WTC11 (cell line): Measurements from ENCODE around the gene SYPL2. TPM values are rescaled to one million over a fixed set of nuclear protein-coding genes. Genes with fewer than 3 reads are reported as not detected.
A peak's percentile ranks its signal among the peaks of the same experiment; 100 is the strongest.

Experiments
- ATF6 ChIP-seq: sonication (generic); formaldehyde crosslinking; IDR thresholded peaks from 2 replicates; pipeline ENCODE4 v1.8.1; 2023; ENCODE audit warnings: mild to moderate bottlenecking, missing genetic modification reagents
- CREB1 ChIP-seq: sonication (generic); formaldehyde crosslinking; IDR thresholded peaks from 2 replicates; pipeline ENCODE4 v1.8.0; 2023; ENCODE audit warnings: mild to moderate bottlenecking, missing genetic modification reagents
- ELF4 ChIP-seq: sonication (generic); formaldehyde crosslinking; IDR thresholded peaks from 2 replicates; pipeline ENCODE4 v1.8.1; 2022; ENCODE audit warnings: low read depth, mild to moderate bottlenecking, moderate library complexity, missing genetic modification reagents
- JUN ChIP-seq: sonication (generic); formaldehyde crosslinking; IDR thresholded peaks from 2 replicates; pipeline ENCODE4 v1.8.0; 2023; ENCODE audit warnings: mild to moderate bottlenecking, missing genetic modification reagents
- KAT7 ChIP-seq: sonication (generic); formaldehyde crosslinking; IDR thresholded peaks from 2 replicates; pipeline ENCODE4 v1.8.1; 2023; ENCODE audit warnings: missing genetic modification reagents, mild to moderate bottlenecking, borderline replicate concordance
- NFATC4 ChIP-seq: fragments of 250-450 bp; sonication (Bioruptor Pico); IDR thresholded peaks from 2 replicates; pipeline ENCODE4 v1.9.0; 2021; ENCODE audit warnings: mild to moderate bottlenecking
- NFE2L1 ChIP-seq: sonication (generic); formaldehyde crosslinking; IDR thresholded peaks from 2 replicates; pipeline ENCODE4 v1.8.1; 2023; ENCODE audit warnings: missing genetic modification reagents
- OVOL2 ChIP-seq: fragments of 250-450 bp; sonication (Bioruptor Pico); IDR thresholded peaks from 2 replicates; pipeline ENCODE4 v1.9.0; 2021; ENCODE audit warnings: mild to moderate bottlenecking, borderline replicate concordance
- PRDM15 ChIP-seq: sonication (generic); formaldehyde crosslinking; IDR thresholded peaks from 2 replicates; pipeline ENCODE4 v1.8.0; 2022; ENCODE audit warnings: missing genetic modification reagents
- SMAD3 ChIP-seq: sonication (generic); formaldehyde crosslinking; IDR thresholded peaks from 2 replicates; pipeline ENCODE4 v1.8.0; 2022; ENCODE audit warnings: missing genetic modification reagents, mild to moderate bottlenecking, borderline replicate concordance
- SP1 ChIP-seq: sonication (generic); formaldehyde crosslinking; conservative IDR thresholded peaks from 2 replicates; pipeline ENCODE4 v1.8.1; 2022; ENCODE audit warnings: missing genetic modification reagents
- ZBTB21 ChIP-seq: sonication (generic); formaldehyde crosslinking; IDR thresholded peaks from 2 replicates; pipeline ENCODE4 v1.8.1; 2023; ENCODE audit warnings: mild to moderate bottlenecking, missing genetic modification reagents, borderline replicate concordance
- ZNF138 ChIP-seq: sonication (generic); formaldehyde crosslinking; conservative IDR thresholded peaks from 2 replicates; pipeline ENCODE4 v1.8.1; 2022; ENCODE audit warnings: mild to moderate bottlenecking, moderate library complexity, missing genetic modification reagents
- ZNF263 ChIP-seq: sonication (generic); formaldehyde crosslinking; IDR thresholded peaks from 2 replicates; pipeline ENCODE4 v1.8.1; 2022; ENCODE audit warnings: low read depth, mild to moderate bottlenecking, moderate library complexity, missing genetic modification reagents
- ZNF317 ChIP-seq: sonication (generic); formaldehyde crosslinking; IDR thresholded peaks from 2 replicates; pipeline ENCODE4 v1.8.1; 2023; ENCODE audit warnings: low read depth, mild to moderate bottlenecking, moderate library complexity, missing genetic modification reagents, borderline replicate concordance
- total RNA-seq: library from RNA; stranded (reverse); gene quantifications from 3 replicates; pipeline ENCODE4 v1.2.3, GENCODE V29; 2021
- TF ChIP-seq, protein P1 (sequence below): fragments of 250-450 bp; sonication (Bioruptor Pico); IDR thresholded peaks from 2 replicates; pipeline ENCODE4 v1.8.0; 2021; ENCODE audit warnings: mild to moderate bottlenecking
- TF ChIP-seq, protein P2 (sequence below): sonication (generic); formaldehyde crosslinking; IDR thresholded peaks from 2 replicates; pipeline ENCODE4 v1.8.0; 2023; ENCODE audit warnings: missing genetic modification reagents
- TF ChIP-seq, protein P3 (sequence below): sonication (generic); formaldehyde crosslinking; IDR thresholded peaks from 2 replicates; pipeline ENCODE4 v1.8.1; 2022; ENCODE audit warnings: mild to moderate bottlenecking, missing genetic modification reagents, moderate library complexity, borderline replicate concordance
- TF ChIP-seq, protein P4 (sequence below): sonication (generic); formaldehyde crosslinking; IDR thresholded peaks from 2 replicates; pipeline ENCODE4 v1.8.1; 2022; ENCODE audit warnings: low read depth, missing genetic modification reagents, borderline replicate concordance
- TF ChIP-seq, protein P5 (sequence below): sonication (generic); formaldehyde crosslinking; IDR thresholded peaks from 2 replicates; pipeline ENCODE4 v1.8.0; 2023; ENCODE audit warnings: missing genetic modification reagents, mild to moderate bottlenecking, borderline replicate concordance
- TF ChIP-seq, protein P6 (sequence below): fragments of 200-600 bp; IDR thresholded peaks from 2 replicates; pipeline ENCODE4 v1.8.0; 2022; ENCODE audit warnings: antibody characterized with exemption

The SYPL2 gene
- total RNA-seq, 1 experiment from 2014 or later = 3.7 TPM

GRCh38 chr1:109483672-109484518 is 17.5 kb downstream of the SYPL2 start, which contains the start of gene ATXN7L2 (continued):
- TF ChIP-seq ATF6 (CRISPR knock-in tag) = no peak
- TF ChIP-seq SMAD3 = peak; percentile 75; the same call in 1 of the 2 replicates
- TF ChIP-seq JUN = no peak
- TF ChIP-seq, protein P1, sequence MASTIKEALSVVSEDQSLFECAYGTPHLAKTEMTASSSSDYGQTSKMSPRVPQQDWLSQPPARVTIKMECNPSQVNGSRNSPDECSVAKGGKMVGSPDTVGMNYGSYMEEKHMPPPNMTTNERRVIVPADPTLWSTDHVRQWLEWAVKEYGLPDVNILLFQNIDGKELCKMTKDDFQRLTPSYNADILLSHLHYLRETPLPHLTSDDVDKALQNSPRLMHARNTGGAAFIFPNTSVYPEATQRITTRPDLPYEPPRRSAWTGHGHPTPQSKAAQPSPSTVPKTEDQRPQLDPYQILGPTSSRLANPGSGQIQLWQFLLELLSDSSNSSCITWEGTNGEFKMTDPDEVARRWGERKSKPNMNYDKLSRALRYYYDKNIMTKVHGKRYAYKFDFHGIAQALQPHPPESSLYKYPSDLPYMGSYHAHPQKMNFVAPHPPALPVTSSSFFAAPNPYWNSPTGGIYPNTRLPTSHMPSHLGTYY = 0 out of 2 replicates have a peak, but pooled peaks have one; percentile 49
- TF ChIP-seq KAT7 = no peak
- no peak for TF ChIP-seq OVOL2
- TF ChIP-seq, protein P2, sequence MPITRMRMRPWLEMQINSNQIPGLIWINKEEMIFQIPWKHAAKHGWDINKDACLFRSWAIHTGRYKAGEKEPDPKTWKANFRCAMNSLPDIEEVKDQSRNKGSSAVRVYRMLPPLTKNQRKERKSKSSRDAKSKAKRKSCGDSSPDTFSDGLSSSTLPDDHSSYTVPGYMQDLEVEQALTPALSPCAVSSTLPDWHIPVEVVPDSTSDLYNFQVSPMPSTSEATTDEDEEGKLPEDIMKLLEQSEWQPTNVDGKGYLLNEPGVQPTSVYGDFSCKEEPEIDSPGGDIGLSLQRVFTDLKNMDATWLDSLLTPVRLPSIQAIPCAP (CRISPR knock-in tag) = no peak
- no peak for TF ChIP-seq ZNF138 (CRISPR knock-in tag)
- TF ChIP-seq ELF4 (CRISPR knock-in tag) = no peak; the same call in 1 of the 2 replicates
- peak; percentile 57; the same call in 1 of the 2 replicates for TF ChIP-seq PRDM15 (CRISPR knock-in tag)
- TF ChIP-seq ZNF263 = no peak
- TF ChIP-seq, protein P3, sequence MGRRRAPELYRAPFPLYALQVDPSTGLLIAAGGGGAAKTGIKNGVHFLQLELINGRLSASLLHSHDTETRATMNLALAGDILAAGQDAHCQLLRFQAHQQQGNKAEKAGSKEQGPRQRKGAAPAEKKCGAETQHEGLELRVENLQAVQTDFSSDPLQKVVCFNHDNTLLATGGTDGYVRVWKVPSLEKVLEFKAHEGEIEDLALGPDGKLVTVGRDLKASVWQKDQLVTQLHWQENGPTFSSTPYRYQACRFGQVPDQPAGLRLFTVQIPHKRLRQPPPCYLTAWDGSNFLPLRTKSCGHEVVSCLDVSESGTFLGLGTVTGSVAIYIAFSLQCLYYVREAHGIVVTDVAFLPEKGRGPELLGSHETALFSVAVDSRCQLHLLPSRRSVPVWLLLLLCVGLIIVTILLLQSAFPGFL (CRISPR knock-in tag) = no peak
- TF ChIP-seq, protein P4, sequence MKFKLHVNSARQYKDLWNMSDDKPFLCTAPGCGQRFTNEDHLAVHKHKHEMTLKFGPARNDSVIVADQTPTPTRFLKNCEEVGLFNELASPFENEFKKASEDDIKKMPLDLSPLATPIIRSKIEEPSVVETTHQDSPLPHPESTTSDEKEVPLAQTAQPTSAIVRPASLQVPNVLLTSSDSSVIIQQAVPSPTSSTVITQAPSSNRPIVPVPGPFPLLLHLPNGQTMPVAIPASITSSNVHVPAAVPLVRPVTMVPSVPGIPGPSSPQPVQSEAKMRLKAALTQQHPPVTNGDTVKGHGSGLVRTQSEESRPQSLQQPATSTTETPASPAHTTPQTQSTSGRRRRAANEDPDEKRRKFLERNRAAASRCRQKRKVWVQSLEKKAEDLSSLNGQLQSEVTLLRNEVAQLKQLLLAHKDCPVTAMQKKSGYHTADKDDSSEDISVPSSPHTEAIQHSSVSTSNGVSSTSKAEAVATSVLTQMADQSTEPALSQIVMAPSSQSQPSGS (CRISPR knock-in tag) = no peak
- no peak for TF ChIP-seq NFATC4 (CRISPR knock-in tag)
- TF ChIP-seq, protein P5, sequence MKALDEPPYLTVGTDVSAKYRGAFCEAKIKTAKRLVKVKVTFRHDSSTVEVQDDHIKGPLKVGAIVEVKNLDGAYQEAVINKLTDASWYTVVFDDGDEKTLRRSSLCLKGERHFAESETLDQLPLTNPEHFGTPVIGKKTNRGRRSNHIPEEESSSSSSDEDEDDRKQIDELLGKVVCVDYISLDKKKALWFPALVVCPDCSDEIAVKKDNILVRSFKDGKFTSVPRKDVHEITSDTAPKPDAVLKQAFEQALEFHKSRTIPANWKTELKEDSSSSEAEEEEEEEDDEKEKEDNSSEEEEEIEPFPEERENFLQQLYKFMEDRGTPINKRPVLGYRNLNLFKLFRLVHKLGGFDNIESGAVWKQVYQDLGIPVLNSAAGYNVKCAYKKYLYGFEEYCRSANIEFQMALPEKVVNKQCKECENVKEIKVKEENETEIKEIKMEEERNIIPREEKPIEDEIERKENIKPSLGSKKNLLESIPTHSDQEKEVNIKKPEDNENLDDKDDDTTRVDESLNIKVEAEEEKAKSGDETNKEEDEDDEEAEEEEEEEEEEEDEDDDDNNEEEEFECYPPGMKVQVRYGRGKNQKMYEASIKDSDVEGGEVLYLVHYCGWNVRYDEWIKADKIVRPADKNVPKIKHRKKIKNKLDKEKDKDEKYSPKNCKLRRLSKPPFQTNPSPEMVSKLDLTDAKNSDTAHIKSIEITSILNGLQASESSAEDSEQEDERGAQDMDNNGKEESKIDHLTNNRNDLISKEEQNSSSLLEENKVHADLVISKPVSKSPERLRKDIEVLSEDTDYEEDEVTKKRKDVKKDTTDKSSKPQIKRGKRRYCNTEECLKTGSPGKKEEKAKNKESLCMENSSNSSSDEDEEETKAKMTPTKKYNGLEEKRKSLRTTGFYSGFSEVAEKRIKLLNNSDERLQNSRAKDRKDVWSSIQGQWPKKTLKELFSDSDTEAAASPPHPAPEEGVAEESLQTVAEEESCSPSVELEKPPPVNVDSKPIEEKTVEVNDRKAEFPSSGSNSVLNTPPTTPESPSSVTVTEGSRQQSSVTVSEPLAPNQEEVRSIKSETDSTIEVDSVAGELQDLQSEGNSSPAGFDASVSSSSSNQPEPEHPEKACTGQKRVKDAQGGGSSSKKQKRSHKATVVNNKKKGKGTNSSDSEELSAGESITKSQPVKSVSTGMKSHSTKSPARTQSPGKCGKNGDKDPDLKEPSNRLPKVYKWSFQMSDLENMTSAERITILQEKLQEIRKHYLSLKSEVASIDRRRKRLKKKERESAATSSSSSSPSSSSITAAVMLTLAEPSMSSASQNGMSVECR (CRISPR knock-in tag) = no peak
- TF ChIP-seq ZNF317 = no peak
- no peak for TF ChIP-seq ZBTB21 (CRISPR knock-in tag)
- TF ChIP-seq NFE2L1 (CRISPR knock-in tag) = peak; percentile 76; the same call in 1 of the 2 replicates
- TF ChIP-seq CREB1 (CRISPR knock-in tag) = no peak
- no peak; the same call in none of the 2 replicates for TF ChIP-seq SP1 (CRISPR knock-in tag)
- TF ChIP-seq, protein P6, sequence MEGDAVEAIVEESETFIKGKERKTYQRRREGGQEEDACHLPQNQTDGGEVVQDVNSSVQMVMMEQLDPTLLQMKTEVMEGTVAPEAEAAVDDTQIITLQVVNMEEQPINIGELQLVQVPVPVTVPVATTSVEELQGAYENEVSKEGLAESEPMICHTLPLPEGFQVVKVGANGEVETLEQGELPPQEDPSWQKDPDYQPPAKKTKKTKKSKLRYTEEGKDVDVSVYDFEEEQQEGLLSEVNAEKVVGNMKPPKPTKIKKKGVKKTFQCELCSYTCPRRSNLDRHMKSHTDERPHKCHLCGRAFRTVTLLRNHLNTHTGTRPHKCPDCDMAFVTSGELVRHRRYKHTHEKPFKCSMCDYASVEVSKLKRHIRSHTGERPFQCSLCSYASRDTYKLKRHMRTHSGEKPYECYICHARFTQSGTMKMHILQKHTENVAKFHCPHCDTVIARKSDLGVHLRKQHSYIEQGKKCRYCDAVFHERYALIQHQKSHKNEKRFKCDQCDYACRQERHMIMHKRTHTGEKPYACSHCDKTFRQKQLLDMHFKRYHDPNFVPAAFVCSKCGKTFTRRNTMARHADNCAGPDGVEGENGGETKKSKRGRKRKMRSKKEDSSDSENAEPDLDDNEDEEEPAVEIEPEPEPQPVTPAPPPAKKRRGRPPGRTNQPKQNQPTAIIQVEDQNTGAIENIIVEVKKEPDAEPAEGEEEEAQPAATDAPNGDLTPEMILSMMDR = no peak
